ENCODE data around the gene CSMD2.

Gene CSMD2

DNA sequence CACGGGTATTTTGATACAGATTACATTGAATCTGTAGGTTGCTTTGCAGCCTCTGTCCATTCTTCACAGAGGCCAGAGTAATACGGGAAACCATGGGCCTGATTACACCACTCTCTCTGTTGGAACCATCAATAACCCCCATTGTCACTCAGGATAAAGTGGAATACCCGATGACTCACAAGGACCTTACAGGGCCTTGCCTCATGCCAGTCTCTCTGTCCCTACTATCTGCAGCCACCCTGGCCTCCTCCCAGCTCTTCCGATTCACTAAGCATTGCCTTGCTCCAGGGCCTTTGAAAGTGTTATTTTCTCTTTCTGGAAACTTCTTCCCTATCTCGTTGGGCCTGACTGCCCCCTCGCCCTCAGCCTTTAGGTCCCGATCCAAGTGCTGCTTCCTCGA lies 239.4 kb downstream of the CSMD2 start:
- Histone ChIP-seq H3K27me3 (ENCODE audit: control insufficient read depth, insufficient read depth, low read length) (no peaks in the 10 kb centered on the region), H3K4me1 (ENCODE audit: control insufficient read depth, insufficient read depth, low read length) (no peaks in the 10 kb centered on the region), H3K9ac (ENCODE audit: low read length) (no peak overlapping the region), H3K36me3 (ENCODE audit: control insufficient read depth, insufficient read depth, low read length) (no peaks in the 10 kb centered on the region), H3K9me3 (ENCODE audit: control insufficient read depth, insufficient read depth, low read depth, low read length) (no peaks in the 10 kb centered on the region), H3K4me3 (ENCODE audit: low read depth, low read length) (no peak overlapping the region), H3K27ac (ENCODE audit: low read depth, low read length) (no peak overlapping the region)

DNA sequence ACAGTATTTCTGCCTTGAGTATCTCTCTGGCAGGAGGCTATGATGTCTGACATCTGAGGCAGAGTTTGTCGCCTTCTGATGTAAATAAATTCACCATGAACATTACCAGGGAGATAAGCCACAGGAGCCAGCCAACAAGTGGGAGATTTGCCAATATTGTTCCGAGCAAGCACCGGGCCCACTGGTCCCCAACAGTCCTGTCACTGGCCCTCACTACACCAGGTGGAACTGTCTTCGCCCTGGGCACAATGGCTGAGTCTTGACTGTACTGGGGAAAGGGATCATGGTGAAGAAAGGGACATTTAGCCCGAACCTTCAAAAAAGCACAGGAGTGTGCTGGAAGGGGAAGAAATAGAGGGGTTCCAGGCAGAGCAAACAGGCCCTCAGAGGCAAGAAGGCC lies 243.7 kb downstream of the CSMD2 start:
- Histone ChIP-seq H3K4me1 (ENCODE audit: control insufficient read depth, insufficient read depth, low read length) (no peaks in the 10 kb centered on the region), H3K9me3 (ENCODE audit: control insufficient read depth, insufficient read depth, low read depth, low read length) (no peaks in the 10 kb centered on the region), H3K4me3 (ENCODE audit: low read depth, low read length) (no peak overlapping the region), H3K27ac (ENCODE audit: low read depth, low read length) (no peak overlapping the region), H3K27me3 (ENCODE audit: control insufficient read depth, insufficient read depth, low read length) (no peaks in the 10 kb centered on the region), H3K36me3 (ENCODE audit: control insufficient read depth, insufficient read depth, low read length) (peaks cover 4% of the 10 kb centered on the region; the same call in 1 of the 2 replicates), H3K9ac (ENCODE audit: low read length) (no peak overlapping the region)

DNA sequence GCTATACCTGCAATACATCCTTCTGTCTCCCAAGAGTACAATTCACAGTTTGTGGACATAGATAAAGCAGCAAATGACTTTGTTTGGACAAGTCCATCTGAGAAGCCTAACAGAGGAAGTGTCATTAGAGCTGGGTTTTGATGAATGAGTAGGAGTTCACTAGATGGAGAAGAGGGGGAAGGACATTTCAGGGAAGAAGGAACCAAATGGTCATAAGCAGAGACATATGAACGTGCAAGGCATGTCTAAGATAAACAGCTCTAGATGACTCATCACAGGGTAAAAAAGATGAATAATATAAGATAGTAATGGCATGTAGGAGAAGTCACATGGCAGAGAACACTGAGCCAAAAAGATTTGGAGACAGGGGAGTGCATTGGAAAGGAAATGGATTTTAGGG lies 246.7 kb downstream of the CSMD2 start:
- Histone ChIP-seq H3K27ac (ENCODE audit: low read depth, low read length) (no peak overlapping the region), H3K36me3 (ENCODE audit: control insufficient read depth, insufficient read depth, low read length) (peaks cover 4% of the 10 kb centered on the region; the same call in 1 of the 2 replicates), H3K27me3 (ENCODE audit: control insufficient read depth, insufficient read depth, low read length) (no peaks in the 10 kb centered on the region), H3K9ac (ENCODE audit: low read length) (no peak overlapping the region), H3K4me3 (ENCODE audit: low read depth, low read length) (no peak overlapping the region), H3K9me3 (ENCODE audit: control insufficient read depth, insufficient read depth, low read depth, low read length) (no peaks in the 10 kb centered on the region), H3K4me1 (ENCODE audit: control insufficient read depth, insufficient read depth, low read length) (no peaks in the 10 kb centered on the region)

DNA sequence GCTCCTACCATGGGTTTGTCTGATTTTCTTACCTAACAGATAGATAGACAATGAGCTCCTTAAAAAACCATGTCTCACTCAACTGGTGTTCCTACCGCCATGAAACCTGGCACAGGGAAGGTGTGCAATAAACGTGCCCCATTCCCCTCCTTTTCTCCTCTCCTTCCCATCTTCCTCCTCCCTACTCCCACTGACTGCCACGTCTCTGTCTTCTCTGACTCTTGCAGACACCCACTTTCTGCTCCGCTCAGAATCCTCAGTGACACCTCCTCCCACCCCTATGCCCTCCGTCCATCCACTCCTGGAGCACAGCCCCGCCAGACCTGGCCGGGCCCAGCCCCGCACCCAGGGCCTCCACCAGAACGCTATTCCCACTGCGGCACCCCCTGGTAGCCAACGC lies 248.2 kb downstream of the CSMD2 start:
- Histone ChIP-seq H3K9ac (ENCODE audit: low read length) (no peak overlapping the region), H3K27me3 (ENCODE audit: control insufficient read depth, insufficient read depth, low read length) (no peaks in the 10 kb centered on the region), H3K27ac (ENCODE audit: low read depth, low read length) (no peak overlapping the region), H3K36me3 (ENCODE audit: control insufficient read depth, insufficient read depth, low read length) (peaks cover 4% of the 10 kb centered on the region; the same call in 1 of the 2 replicates), H3K9me3 (ENCODE audit: control insufficient read depth, insufficient read depth, low read depth, low read length) (no peaks in the 10 kb centered on the region), H3K4me1 (ENCODE audit: control insufficient read depth, insufficient read depth, low read length) (no peaks in the 10 kb centered on the region), H3K4me3 (ENCODE audit: low read depth, low read length) (no peak overlapping the region)

DNA sequence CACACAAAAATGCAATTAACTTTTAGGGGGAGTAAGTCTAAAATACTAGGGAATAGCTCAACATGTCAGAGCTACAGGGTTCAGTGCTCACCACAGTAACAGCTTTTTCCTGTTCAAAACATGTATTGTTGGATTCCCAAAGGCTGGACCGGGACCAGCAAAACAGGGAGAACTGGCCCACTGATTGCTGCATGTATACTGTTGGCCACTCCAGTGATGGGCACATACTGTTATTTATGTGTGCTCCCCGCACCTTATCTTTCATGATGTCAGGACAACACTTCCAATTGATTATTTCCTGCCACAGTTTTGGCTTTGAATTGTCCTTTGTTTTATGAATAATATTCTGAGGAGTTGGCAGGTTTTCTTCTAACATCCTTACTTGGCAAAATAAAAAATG lies 250.5 kb downstream of the CSMD2 start:
- no peaks in the 10 kb centered on the region for H3K27me3 ChIP-seq (ENCODE audit: control insufficient read depth, insufficient read depth, low read length)
- H3K9me3 ChIP-seq (ENCODE audit: control insufficient read depth, insufficient read depth, low read depth, low read length) = no peaks in the 10 kb centered on the region
- no peaks in the 10 kb centered on the region for H3K4me1 ChIP-seq (ENCODE audit: control insufficient read depth, insufficient read depth, low read length)
- H3K36me3 ChIP-seq (ENCODE audit: control insufficient read depth, insufficient read depth, low read length) = peaks cover 4% of the 10 kb centered on the region; the same call in 1 of the 2 replicates
- H3K27ac ChIP-seq (ENCODE audit: low read depth, low read length) = no peak overlapping the region
- H3K9ac ChIP-seq (ENCODE audit: low read length) = no peak overlapping the region
- H3K4me3 ChIP-seq (ENCODE audit: low read depth, low read length) = no peak overlapping the region

DNA sequence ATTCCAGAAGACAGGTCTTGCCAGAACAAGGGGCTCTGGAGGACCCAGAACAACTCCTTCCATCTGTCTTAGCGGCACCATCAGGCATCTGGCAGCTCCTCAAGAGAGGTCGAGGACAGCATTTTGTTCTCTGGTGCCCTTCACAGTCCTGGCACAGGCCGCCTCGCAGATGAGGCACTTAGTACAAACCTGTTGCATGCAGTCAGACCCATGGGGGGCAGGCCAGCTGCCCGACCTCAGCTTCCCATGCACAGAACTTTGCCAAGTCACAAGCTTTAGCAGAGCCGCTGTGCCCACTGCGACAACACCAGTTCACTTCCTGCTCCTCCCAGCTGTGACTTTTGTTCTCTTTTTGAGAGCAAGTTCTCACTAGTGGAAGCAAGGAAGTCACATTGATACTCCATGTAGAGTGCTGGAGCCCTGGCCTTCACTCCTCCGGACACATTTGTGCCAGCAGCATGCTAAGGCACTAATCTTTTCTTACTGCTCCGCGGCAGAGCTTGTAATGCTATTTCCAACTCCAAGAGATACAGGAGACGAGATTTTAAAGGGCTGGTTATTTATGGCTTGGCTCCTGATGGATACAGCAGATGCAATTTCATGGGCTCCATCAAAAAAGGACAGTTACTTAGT lies 256.6 kb downstream of the CSMD2 start:
- H3K9ac ChIP-seq (ENCODE audit: low read length) = no peak overlapping the region
- no peaks in the 10 kb centered on the region for H3K9me3 ChIP-seq (ENCODE audit: control insufficient read depth, insufficient read depth, low read depth, low read length)
- H3K27ac ChIP-seq (ENCODE audit: low read depth, low read length) = no peak overlapping the region
- peaks cover 2% of the 10 kb centered on the region; the same call in 1 of the 2 replicates for H3K27me3 ChIP-seq (ENCODE audit: control insufficient read depth, insufficient read depth, low read length)
- no peak overlapping the region for H3K4me3 ChIP-seq (ENCODE audit: low read depth, low read length)
- H3K36me3 ChIP-seq (ENCODE audit: control insufficient read depth, insufficient read depth, low read length) = no peaks in the 10 kb centered on the region
- H3K4me1 ChIP-seq (ENCODE audit: control insufficient read depth, insufficient read depth, low read length) = no peaks in the 10 kb centered on the region; the same call in 1 of the 2 replicates

DNA sequence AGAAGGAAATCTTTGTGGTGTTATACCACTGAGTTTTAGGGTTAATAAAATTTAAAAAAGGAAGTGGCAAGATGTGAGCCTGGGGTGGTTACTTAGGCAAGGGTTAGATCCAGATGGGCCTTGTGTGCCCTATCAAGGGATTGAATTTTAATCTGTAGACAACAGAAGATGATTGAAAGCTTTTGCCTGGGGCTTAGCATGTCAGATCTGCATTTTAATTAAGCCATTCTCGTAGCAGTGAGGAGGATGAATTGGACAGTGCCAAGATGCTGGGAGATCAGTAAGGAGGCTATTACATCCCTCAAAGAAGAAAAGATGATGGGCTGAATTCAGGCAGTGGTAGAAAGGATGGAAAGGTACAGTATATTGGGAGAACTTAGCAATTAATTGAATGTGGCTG lies 258.9 kb downstream of the CSMD2 start:
- Histone ChIP-seq H3K4me3 (ENCODE audit: low read depth, low read length) (no peak overlapping the region), H3K4me1 (ENCODE audit: control insufficient read depth, insufficient read depth, low read length) (no peaks in the 10 kb centered on the region; the same call in 1 of the 2 replicates), H3K27me3 (ENCODE audit: control insufficient read depth, insufficient read depth, low read length) (peaks cover 2% of the 10 kb centered on the region; the same call in 1 of the 2 replicates), H3K27ac (ENCODE audit: low read depth, low read length) (no peak overlapping the region), H3K9me3 (ENCODE audit: control insufficient read depth, insufficient read depth, low read depth, low read length) (no peaks in the 10 kb centered on the region), H3K9ac (ENCODE audit: low read length) (no peak overlapping the region), H3K36me3 (ENCODE audit: control insufficient read depth, insufficient read depth, low read length) (no peaks in the 10 kb centered on the region)

DNA sequence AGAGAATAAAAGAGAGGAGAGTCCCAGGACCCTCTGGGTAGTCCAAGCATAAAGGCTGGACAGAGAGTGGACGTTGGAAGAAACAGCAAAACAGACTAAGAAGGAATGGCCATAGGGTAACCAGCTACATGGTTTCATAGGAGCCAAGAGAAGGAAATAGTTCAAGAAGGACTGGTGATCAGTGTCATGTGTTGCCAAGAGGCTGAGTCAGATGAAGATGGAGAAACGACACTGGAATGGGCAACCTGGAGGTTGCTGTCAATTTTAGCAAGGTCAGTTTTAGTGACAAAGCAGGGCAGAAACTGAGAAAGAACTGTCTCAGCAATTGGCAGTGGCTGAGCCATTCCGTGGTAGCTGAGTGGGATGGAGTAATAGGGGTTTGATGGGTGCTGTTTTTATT lies 259.8 kb downstream of the CSMD2 start:
- Histone ChIP-seq H3K27me3 (ENCODE audit: control insufficient read depth, insufficient read depth, low read length) (peaks cover 2% of the 10 kb centered on the region; the same call in 1 of the 2 replicates), H3K4me3 (ENCODE audit: low read depth, low read length) (no peak overlapping the region), H3K4me1 (ENCODE audit: control insufficient read depth, insufficient read depth, low read length) (no peaks in the 10 kb centered on the region; the same call in 1 of the 2 replicates), H3K36me3 (ENCODE audit: control insufficient read depth, insufficient read depth, low read length) (no peaks in the 10 kb centered on the region), H3K27ac (ENCODE audit: low read depth, low read length) (no peak overlapping the region), H3K9ac (ENCODE audit: low read length) (no peak overlapping the region), H3K9me3 (ENCODE audit: control insufficient read depth, insufficient read depth, low read depth, low read length) (no peaks in the 10 kb centered on the region)

DNA sequence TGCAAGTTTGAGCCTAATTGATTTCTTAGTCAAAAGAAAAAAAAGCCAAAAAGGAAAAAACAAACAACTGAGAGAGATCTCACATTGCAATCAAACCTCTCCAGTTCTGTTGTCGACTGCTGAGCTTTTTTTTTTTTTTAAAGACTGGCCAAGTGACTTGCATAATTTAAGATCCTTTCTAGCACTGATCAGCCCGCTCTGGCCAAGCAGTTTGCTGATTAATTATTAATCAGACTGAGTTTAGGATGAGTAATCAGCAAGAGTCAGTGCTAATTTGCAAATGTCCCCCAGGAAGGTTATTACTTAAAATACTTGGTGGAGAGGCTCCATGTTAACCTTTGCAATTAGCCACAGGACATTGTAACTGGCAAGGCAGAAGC lies 261.8 kb downstream of the CSMD2 start:
- H3K4me1 ChIP-seq (ENCODE audit: control insufficient read depth, insufficient read depth, low read length) = no peaks in the 10 kb centered on the region; the same call in 1 of the 2 replicates
- no peaks in the 10 kb centered on the region for H3K36me3 ChIP-seq (ENCODE audit: control insufficient read depth, insufficient read depth, low read length)
- H3K27me3 ChIP-seq (ENCODE audit: control insufficient read depth, insufficient read depth, low read length) = peaks cover 2% of the 10 kb centered on the region; the same call in 1 of the 2 replicates
- H3K27ac ChIP-seq (ENCODE audit: low read depth, low read length) = no peak overlapping the region
- H3K4me3 ChIP-seq (ENCODE audit: low read depth, low read length) = no peak overlapping the region
- H3K9me3 ChIP-seq (ENCODE audit: control insufficient read depth, insufficient read depth, low read depth, low read length) = no peaks in the 10 kb centered on the region
- H3K9ac ChIP-seq (ENCODE audit: low read length) = no peak overlapping the region

DNA sequence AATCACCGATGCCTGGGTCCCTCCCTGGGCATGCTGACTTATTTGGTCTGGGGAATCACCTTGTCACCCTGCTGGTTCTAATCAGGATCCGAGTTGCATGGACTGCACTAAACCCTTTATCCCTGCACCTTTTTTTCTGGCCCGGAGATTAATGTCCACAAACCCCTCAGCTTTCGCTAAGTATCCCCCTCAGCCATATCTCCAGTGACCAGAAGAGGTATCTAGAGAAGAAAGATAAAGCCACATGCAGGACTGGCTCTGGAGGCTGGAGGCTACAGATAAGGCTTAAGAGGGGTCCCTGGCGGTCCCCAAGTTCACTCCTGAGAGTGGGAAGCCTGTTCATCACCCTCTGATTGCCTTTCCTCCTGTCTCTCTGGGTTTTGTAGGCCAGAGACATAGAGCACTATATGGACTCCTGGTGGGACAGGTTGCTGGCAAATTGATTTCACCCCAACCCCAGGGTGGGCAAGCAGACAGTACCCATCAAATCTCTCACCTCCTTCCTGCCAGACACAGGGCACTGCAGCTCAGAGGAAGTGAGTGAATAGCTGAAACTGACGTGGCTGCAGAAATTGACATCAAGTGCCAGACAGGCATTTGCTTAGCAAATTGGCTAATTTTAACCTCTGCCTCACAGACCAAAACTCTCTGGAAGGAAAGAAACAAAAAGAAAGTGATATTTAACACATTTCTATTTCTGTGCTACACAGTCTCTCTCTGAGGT lies 262.4 kb downstream of the CSMD2 start:
- H3K4me1 ChIP-seq (ENCODE audit: control insufficient read depth, insufficient read depth, low read length) = no peaks in the 10 kb centered on the region; the same call in 1 of the 2 replicates
- H3K9ac ChIP-seq (ENCODE audit: low read length) = no peak overlapping the region
- H3K9me3 ChIP-seq (ENCODE audit: control insufficient read depth, insufficient read depth, low read depth, low read length) = no peaks in the 10 kb centered on the region
- H3K27me3 ChIP-seq (ENCODE audit: control insufficient read depth, insufficient read depth, low read length) = peaks cover 2% of the 10 kb centered on the region; the same call in 1 of the 2 replicates
- no peak overlapping the region for H3K4me3 ChIP-seq (ENCODE audit: low read depth, low read length)
- no peaks in the 10 kb centered on the region for H3K36me3 ChIP-seq (ENCODE audit: control insufficient read depth, insufficient read depth, low read length)
- H3K27ac ChIP-seq (ENCODE audit: low read depth, low read length) = no peak overlapping the region

DNA sequence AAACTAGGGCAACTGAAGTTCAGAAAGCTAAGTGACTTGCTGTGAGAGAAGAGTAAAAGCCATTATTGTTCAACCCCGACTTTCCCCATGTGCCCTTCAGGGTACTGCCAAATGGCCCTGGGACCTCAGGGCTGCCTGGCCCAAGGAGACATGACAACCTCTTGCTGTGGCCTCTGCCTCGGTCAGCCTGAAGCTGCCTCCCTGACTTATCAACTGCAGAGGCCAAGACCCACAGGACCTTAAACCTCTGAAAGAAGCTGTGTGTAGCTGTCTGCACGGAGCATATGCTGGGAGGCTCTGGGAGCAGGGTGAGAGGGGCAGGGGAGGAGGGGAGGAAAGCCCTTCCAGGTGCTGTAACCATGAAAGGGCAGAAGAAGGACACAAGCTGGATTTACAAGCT lies 265.3 kb downstream of the CSMD2 start:
- Histone ChIP-seq H3K4me3 (ENCODE audit: low read depth, low read length) (no peak overlapping the region), H3K36me3 (ENCODE audit: control insufficient read depth, insufficient read depth, low read length) (no peaks in the 10 kb centered on the region), H3K9ac (ENCODE audit: low read length) (no peak overlapping the region), H3K4me1 (ENCODE audit: control insufficient read depth, insufficient read depth, low read length) (peaks cover 5% of the 10 kb centered on the region; the same call in 1 of the 2 replicates), H3K9me3 (ENCODE audit: control insufficient read depth, insufficient read depth, low read depth, low read length) (no peaks in the 10 kb centered on the region), H3K27me3 (ENCODE audit: control insufficient read depth, insufficient read depth, low read length) (peaks cover 2% of the 10 kb centered on the region; the same call in 1 of the 2 replicates), H3K27ac (ENCODE audit: low read depth, low read length) (no peak overlapping the region)
